A549 treated with Mapracorat at 1 μM for 4 hours (cell line): Measurements from ENCODE around the gene NPL. TPM values are rescaled to one million over a fixed set of nuclear protein-coding genes. Genes with fewer than 3 reads are reported as not detected.

Experiments used
- total RNA-seq: library from RNA; stranded (reverse); fragments of 200-300 nt; extraction: Qiagen RNA extraction; gene quantifications from 5 replicates; pipeline ENCODE4 v1.2.3, GENCODE V29; 2022

NPL gene
- 0.41 to 2.0 TPM (median 0.97 TPM) in 5 replicates for total RNA-seq

GRCh38 chr1:182789138-182790076 lies at the start of gene NPL:
NPL (plus strand) TSS chr1:182789773; CDS start chr1:182794372, 4,599 bp downstream.

GRCh38 chr1:182839209-182840066 lies 49.9 kb downstream of the NPL start, which contains the start of gene DHX9:
DHX9 (plus strand) TSS chr1:182839347; CDS start chr1:182842567, 3,220 bp downstream.

Other genes with a start within 250 kb of the NPL start
- gene RNASEL, start 200.5 kb upstream of the NPL start, total RNA-seq = 1.2 to 2.0 TPM (median 1.8 TPM) in 5 replicates
- 0.25 to 0.45 TPM (median 0.28 TPM) in 5 replicates for gene RGS16, start 185.4 kb upstream of the NPL start, total RNA-seq
- gene RGS8, start 105.2 kb upstream of the NPL start, total RNA-seq = not detected in 5 replicates
- 157 to 175 TPM (median 160 TPM) in 5 replicates for gene DHX9, start 49.6 kb downstream of the NPL start, total RNA-seq
- not detected in 5 replicates for gene SHCBP1L, start 163.4 kb downstream of the NPL start, total RNA-seq
- gene LAMC1, start 233.6 kb downstream of the NPL start, total RNA-seq = 90.5 to 114 TPM (median 111 TPM) in 5 replicates